A549 (cell line): Measurements from ENCODE around the gene TMSB10.

Experiments used
- E2F6 ChIP-seq: IDR thresholded peaks from 2 replicates; pipeline ENCODE4 v1.6.1; 2012; ENCODE audit warnings: low read depth, borderline replicate concordance
- EP300 ChIP-seq, 2 experiments: fragments of >200 bp; sonication (Bioruptor Twin); formaldehyde crosslinking; IDR thresholded peaks; 2 replicates in 1 of 2; 3 replicates in 1 of 2; pipeline ENCODE4 v1.6.1; 2016 to 2017
- JUN ChIP-seq, 2 experiments: fragments of >200 bp; sonication (Bioruptor Twin); formaldehyde crosslinking; IDR thresholded peaks; 2 replicates in 1 of 2; 3 replicates in 1 of 2; pipeline ENCODE4 v1.6.1; 2016 to 2017
- POLR2A ChIP-seq: IDR thresholded peaks from 2 replicates; pipeline ENCODE4 v1.6.1; 2012; ENCODE audit warnings: mild to moderate bottlenecking, low read length
- POLR2AphosphoS2 ChIP-seq: conservative IDR thresholded peaks from 2 replicates; pipeline ENCODE4 v1.6.1; 2012; ENCODE audit warnings: low read length, improper control_type of control experiment, inconsistent platforms
- SMC3 ChIP-seq: fragments of >200 bp; sonication (Bioruptor Twin); formaldehyde crosslinking; IDR thresholded peaks from 3 replicates; pipeline ENCODE4 v1.6.1; 2018; ENCODE audit warnings: inconsistent platforms
- TF ChIP-seq, protein P1 (sequence below): IDR thresholded peaks from 2 replicates; pipeline ENCODE4 v1.6.1; 2012
- TF ChIP-seq, protein P2 (sequence below): fragments of >200 bp; sonication (Bioruptor Twin); formaldehyde crosslinking; IDR thresholded peaks from 3 replicates; pipeline ENCODE4 v1.5.1; 2016

DNA sequence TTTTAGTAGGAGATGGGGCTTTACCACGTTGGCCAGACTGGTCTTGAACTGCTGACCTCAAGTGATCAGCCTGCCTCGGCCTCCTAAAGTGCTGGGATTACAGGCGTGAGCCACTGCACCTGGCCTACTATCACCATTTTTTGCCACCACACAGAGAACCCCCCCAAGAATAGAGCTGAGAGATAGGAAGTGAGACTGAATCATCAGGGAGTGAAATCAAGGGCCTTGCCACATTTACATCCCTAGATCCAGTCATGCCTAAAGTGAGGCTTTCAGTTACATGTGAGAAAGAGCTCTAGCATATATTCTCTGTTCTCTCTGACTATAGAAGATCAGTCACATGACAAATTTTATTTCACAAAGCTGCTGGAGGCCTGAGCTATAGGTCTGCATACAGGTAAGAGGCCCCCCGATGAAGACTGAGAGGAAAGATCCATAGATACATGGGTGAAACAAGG is 37.5 kb downstream of the TMSB10 start:
- TF ChIP-seq E2F6 (no peak), EP300 (IDR thresholded peaks at IDR 0.05) (no peak), POLR2A (no peak), SMC3 (no peak), POLR2AphosphoS2 (no peak), JUN (IDR thresholded peaks at IDR 0.05) (no peak)
- TF ChIP-seq, protein P1, sequence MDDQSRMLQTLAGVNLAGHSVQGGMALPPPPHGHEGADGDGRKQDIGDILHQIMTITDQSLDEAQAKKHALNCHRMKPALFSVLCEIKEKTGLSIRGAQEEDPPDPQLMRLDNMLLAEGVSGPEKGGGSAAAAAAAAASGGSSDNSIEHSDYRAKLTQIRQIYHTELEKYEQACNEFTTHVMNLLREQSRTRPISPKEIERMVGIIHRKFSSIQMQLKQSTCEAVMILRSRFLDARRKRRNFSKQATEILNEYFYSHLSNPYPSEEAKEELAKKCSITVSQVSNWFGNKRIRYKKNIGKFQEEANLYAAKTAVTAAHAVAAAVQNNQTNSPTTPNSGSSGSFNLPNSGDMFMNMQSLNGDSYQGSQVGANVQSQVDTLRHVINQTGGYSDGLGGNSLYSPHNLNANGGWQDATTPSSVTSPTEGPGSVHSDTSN: no peak
- TF ChIP-seq, protein P2, sequence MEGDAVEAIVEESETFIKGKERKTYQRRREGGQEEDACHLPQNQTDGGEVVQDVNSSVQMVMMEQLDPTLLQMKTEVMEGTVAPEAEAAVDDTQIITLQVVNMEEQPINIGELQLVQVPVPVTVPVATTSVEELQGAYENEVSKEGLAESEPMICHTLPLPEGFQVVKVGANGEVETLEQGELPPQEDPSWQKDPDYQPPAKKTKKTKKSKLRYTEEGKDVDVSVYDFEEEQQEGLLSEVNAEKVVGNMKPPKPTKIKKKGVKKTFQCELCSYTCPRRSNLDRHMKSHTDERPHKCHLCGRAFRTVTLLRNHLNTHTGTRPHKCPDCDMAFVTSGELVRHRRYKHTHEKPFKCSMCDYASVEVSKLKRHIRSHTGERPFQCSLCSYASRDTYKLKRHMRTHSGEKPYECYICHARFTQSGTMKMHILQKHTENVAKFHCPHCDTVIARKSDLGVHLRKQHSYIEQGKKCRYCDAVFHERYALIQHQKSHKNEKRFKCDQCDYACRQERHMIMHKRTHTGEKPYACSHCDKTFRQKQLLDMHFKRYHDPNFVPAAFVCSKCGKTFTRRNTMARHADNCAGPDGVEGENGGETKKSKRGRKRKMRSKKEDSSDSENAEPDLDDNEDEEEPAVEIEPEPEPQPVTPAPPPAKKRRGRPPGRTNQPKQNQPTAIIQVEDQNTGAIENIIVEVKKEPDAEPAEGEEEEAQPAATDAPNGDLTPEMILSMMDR: no peak
